ENCODE results near the gene TAS2R40.

The TAS2R40 gene

GRCh38 chr7:143245123-143245522 lies 23.3 kb downstream of the TAS2R40 start:
- TF ChIP-seq CTCF (IDR thresholded peaks at IDR 0.05; ENCODE audit: low read depth, low read length, missing control alignments): no peak
- DNase-seq (ENCODE audit: extremely low read depth, low read depth): no peak
- no peak overlapping the region for H3K4me3 ChIP-seq (replicated peaks; ENCODE audit: low read depth, low read length)

GRCh38 chr7:143247372-143247771 lies 25.5 kb downstream of the TAS2R40 start:
- no peak for DNase-seq (ENCODE audit: extremely low read depth, low read depth)
- TF ChIP-seq CTCF (IDR thresholded peaks at IDR 0.05; ENCODE audit: low read depth, low read length, missing control alignments): no peak
- no peak overlapping the region for H3K4me3 ChIP-seq (replicated peaks; ENCODE audit: low read depth, low read length)

GRCh38 chr7:143248761-143249354 lies 27.0 kb downstream of the TAS2R40 start:
- TF ChIP-seq CTCF (IDR thresholded peaks at IDR 0.05; ENCODE audit: low read depth, low read length, missing control alignments): no peak
- no peak overlapping the region for H3K4me3 ChIP-seq (replicated peaks; ENCODE audit: low read depth, low read length)
- no peak for DNase-seq (ENCODE audit: extremely low read depth, low read depth)

GRCh38 chr7:143250199-143250598 lies 28.4 kb downstream of the TAS2R40 start:
- no peak for DNase-seq (ENCODE audit: extremely low read depth, low read depth)
- no peak overlapping the region for H3K4me3 ChIP-seq (replicated peaks; ENCODE audit: low read depth, low read length)
- no peak for TF ChIP-seq CTCF (IDR thresholded peaks at IDR 0.05; ENCODE audit: low read depth, low read length, missing control alignments)

- no peak for DNase-seq (ENCODE audit: extremely low read depth, low read depth)
- no peak overlapping the region for H3K4me3 ChIP-seq (replicated peaks; ENCODE audit: low read depth, low read length)
- no peak for TF ChIP-seq CTCF (IDR thresholded peaks at IDR 0.05; ENCODE audit: low read depth, low read length, missing control alignments)
Measured at GRCh38 chr7:143250822-143251221, 29.0 kb downstream of the TAS2R40 start.

- DNase-seq (ENCODE audit: extremely low read depth, low read depth): no peak
- TF ChIP-seq CTCF (IDR thresholded peaks at IDR 0.05; ENCODE audit: low read depth, low read length, missing control alignments): no peak
- no peak overlapping the region for H3K4me3 ChIP-seq (replicated peaks; ENCODE audit: low read depth, low read length)
Measured at GRCh38 chr7:143252006-143252405, 30.2 kb downstream of the TAS2R40 start.

- no peak for DNase-seq (ENCODE audit: extremely low read depth, low read depth)
- no peak for TF ChIP-seq CTCF (IDR thresholded peaks at IDR 0.05; ENCODE audit: low read depth, low read length, missing control alignments)
Measured at GRCh38 chr7:143255564-143255963, 33.7 kb downstream of the TAS2R40 start.

More at GRCh38 chr7:143255564-143255963, 33.7 kb downstream of the TAS2R40 start:
- no peak overlapping the region for H3K4me3 ChIP-seq (replicated peaks; ENCODE audit: low read depth, low read length)
